ENCODE results near the gene DIAPH3.

- TF ChIP-seq CTCF (IDR thresholded peaks at IDR 0.05) (no peak), NR2C2 (CRISPR knock-in tag; IDR thresholded peaks at IDR 0.05) (no peak), SP1 (CRISPR knock-in tag; conservative IDR thresholded peaks at IDR 0.05) (no peak), ATF6 (CRISPR knock-in tag; IDR thresholded peaks at IDR 0.05) (no peak), NR1H2 (CRISPR knock-in tag; IDR thresholded peaks at IDR 0.05) (no peak)
- TF ChIP-seq, protein P1, sequence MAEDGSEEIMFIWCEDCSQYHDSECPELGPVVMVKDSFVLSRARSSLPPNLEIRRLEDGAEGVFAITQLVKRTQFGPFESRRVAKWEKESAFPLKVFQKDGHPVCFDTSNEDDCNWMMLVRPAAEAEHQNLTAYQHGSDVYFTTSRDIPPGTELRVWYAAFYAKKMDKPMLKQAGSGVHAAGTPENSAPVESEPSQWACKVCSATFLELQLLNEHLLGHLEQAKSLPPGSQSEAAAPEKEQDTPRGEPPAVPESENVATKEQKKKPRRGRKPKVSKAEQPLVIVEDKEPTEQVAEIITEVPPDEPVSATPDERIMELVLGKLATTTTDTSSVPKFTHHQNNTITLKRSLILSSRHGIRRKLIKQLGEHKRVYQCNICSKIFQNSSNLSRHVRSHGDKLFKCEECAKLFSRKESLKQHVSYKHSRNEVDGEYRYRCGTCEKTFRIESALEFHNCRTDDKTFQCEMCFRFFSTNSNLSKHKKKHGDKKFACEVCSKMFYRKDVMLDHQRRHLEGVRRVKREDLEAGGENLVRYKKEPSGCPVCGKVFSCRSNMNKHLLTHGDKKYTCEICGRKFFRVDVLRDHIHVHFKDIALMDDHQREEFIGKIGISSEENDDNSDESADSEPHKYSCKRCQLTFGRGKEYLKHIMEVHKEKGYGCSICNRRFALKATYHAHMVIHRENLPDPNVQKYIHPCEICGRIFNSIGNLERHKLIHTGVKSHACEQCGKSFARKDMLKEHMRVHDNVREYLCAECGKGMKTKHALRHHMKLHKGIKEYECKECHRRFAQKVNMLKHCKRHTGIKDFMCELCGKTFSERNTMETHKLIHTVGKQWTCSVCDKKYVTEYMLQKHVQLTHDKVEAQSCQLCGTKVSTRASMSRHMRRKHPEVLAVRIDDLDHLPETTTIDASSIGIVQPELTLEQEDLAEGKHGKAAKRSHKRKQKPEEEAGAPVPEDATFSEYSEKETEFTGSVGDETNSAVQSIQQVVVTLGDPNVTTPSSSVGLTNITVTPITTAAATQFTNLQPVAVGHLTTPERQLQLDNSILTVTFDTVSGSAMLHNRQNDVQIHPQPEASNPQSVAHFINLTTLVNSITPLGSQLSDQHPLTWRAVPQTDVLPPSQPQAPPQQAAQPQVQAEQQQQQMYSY (CRISPR knock-in tag; IDR thresholded peaks at IDR 0.05), result no peak
- TF ChIP-seq, protein P2, sequence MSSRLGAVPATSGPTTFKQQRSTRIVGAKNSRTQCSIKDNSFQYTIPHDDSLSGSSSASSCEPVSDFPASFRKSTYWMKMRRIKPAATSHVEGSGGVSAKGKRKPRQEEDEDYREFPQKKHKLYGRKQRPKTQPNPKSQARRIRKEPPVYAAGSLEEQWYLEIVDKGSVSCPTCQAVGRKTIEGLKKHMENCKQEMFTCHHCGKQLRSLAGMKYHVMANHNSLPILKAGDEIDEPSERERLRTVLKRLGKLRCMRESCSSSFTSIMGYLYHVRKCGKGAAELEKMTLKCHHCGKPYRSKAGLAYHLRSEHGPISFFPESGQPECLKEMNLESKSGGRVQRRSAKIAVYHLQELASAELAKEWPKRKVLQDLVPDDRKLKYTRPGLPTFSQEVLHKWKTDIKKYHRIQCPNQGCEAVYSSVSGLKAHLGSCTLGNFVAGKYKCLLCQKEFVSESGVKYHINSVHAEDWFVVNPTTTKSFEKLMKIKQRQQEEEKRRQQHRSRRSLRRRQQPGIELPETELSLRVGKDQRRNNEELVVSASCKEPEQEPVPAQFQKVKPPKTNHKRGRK (CRISPR knock-in tag; IDR thresholded peaks at IDR 0.05; ENCODE audit: borderline replicate concordance), result no peak
- TF ChIP-seq, protein P3, sequence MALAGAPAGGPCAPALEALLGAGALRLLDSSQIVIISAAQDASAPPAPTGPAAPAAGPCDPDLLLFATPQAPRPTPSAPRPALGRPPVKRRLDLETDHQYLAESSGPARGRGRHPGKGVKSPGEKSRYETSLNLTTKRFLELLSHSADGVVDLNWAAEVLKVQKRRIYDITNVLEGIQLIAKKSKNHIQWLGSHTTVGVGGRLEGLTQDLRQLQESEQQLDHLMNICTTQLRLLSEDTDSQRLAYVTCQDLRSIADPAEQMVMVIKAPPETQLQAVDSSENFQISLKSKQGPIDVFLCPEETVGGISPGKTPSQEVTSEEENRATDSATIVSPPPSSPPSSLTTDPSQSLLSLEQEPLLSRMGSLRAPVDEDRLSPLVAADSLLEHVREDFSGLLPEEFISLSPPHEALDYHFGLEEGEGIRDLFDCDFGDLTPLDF (CRISPR knock-in tag; IDR thresholded peaks at IDR 0.05), result no peak
Observed at GRCh38 chr13:59747529-59747928, 416.2 kb downstream of the DIAPH3 start.

All from WTC11 (cell line).